H1 (cell line): ENCODE data around the gene LRRC45. TPM values are rescaled to one million over a fixed set of nuclear protein-coding genes. Genes with fewer than 3 reads are reported as not detected.
A peak's percentile ranks its signal among the peaks of the same experiment; 100 is the strongest.

ENCODE experiments used
- ASH2L ChIP-seq: fragments of 200-600, 300-600 bp; sonication (generic); IDR thresholded peaks from one replicate; pipeline ENCODE4 v1.7.1; 2017; ENCODE audit warnings: low read length
- ATF2 ChIP-seq: IDR thresholded peaks from 2 replicates; pipeline ENCODE4 v1.6.1; 2012; ENCODE audit warnings: low read length, inconsistent platforms
- BCL11A ChIP-seq, 2 experiments: IDR thresholded peaks; one replicate each; pipeline ENCODE4 v1.6.1; 2011; ENCODE audit warnings: low read depth in 2 of 2, low read length in 2 of 2, mild to moderate bottlenecking in 2 of 2
- GABPA ChIP-seq: IDR thresholded peaks from 2 replicates; pipeline ENCODE4 v1.6.1; 2011; ENCODE audit warnings: mild to moderate bottlenecking, low read length, moderate library complexity, borderline replicate concordance; ENCODE audit not compliant: insufficient read depth
- GTF2F1 ChIP-seq: IDR thresholded peaks from 2 replicates; pipeline ENCODE4 v1.6.1; 2012; ENCODE audit warnings: low read depth, low read length, improper control_type of control experiment, borderline replicate concordance
- HDAC2 ChIP-seq, 2 experiments: fragments of 300-600 bp in 1 of 2; sonication (generic) in 1 of 2; IDR thresholded peaks; 2 replicates each; pipeline ENCODE4 v1.6.1; 2011 to 2012; ENCODE audit warnings: low read depth in 2 of 2, low read length in 2 of 2, mild to moderate bottlenecking in 2 of 2, moderate library complexity in 2 of 2, borderline replicate concordance in 1 of 2, inconsistent platforms in 1 of 2
- HDAC6 ChIP-seq: IDR thresholded peaks from one replicate; pipeline ENCODE4 v1.7.1; 2012; ENCODE audit warnings: low read depth, mild to moderate bottlenecking, inconsistent platforms, low read length, moderate library complexity
- KDM1A ChIP-seq: fragments of 200-600, 300-600 bp; sonication (generic); IDR thresholded peaks from 2 replicates; pipeline ENCODE4 v1.7.1; 2016; ENCODE audit warnings: mild to moderate bottlenecking, low read length, borderline replicate concordance
- KDM5A ChIP-seq: fragments of 200-600 bp; IDR thresholded peaks from 2 replicates; pipeline ENCODE4 v1.7.1; 2012; ENCODE audit warnings: mild to moderate bottlenecking, low read length, inconsistent platforms, mixed read lengths
- MAFK ChIP-seq: IDR thresholded peaks from 2 replicates; pipeline ENCODE4 v1.6.1; 2012; ENCODE audit warnings: low read depth, mild to moderate bottlenecking, improper control_type of control experiment, low read length
- MAX ChIP-seq: IDR thresholded peaks from 2 replicates; pipeline ENCODE4 v1.6.1; 2012; ENCODE audit warnings: inconsistent platforms
- PHF8 ChIP-seq: fragments of 200-600 bp; sonication (generic); conservative IDR thresholded peaks from 2 replicates; pipeline ENCODE4 v1.7.1; 2012; ENCODE audit warnings: low read depth, mild to moderate bottlenecking, inconsistent platforms, low read length, moderate library complexity
- RAD21 ChIP-seq, 2 experiments: IDR thresholded peaks in 1 of 2; conservative IDR thresholded peaks in 1 of 2; 2 replicates each; pipeline ENCODE4 v1.6.1; 2011; ENCODE audit warnings: low read depth in 2 of 2, low read length in 2 of 2, improper control_type of control experiment in 1 of 2, inconsistent platforms in 1 of 2, mild to moderate bottlenecking in 1 of 2, moderate library complexity in 1 of 2
- RFX5 ChIP-seq: IDR thresholded peaks from 2 replicates; pipeline ENCODE4 v1.6.1; 2011; ENCODE audit warnings: low read depth, low read length, improper control_type of control experiment, borderline replicate concordance
- RNF2 ChIP-seq: fragments of 200-900, 300-1000 bp; sonication (generic); IDR thresholded peaks from 2 replicates; pipeline ENCODE4 v1.7.1; 2016; ENCODE audit warnings: borderline replicate concordance, low read depth, mild to moderate bottlenecking, antibody characterized with exemption, low read length; ENCODE audit not compliant: poor library complexity, severe bottlenecking; ENCODE audit errors: missing control alignments
- RXRA ChIP-seq: IDR thresholded peaks from 2 replicates; pipeline ENCODE4 v1.6.1; 2011; ENCODE audit warnings: low read depth, mild to moderate bottlenecking, low read length, moderate library complexity; ENCODE audit not compliant: insufficient read depth
- SP4 ChIP-seq: IDR thresholded peaks from 2 replicates; pipeline ENCODE4 v1.6.1; 2012; ENCODE audit warnings: low read length, inconsistent platforms
- SUZ12 ChIP-seq: fragments of 200-600 bp; sonication (generic); IDR thresholded peaks from 2 replicates; pipeline ENCODE4 v1.6.1; 2012; ENCODE audit warnings: mild to moderate bottlenecking, inconsistent platforms, low read length, moderate library complexity, mixed read lengths
- TBP ChIP-seq: IDR thresholded peaks from 2 replicates; pipeline ENCODE4 v1.6.1; 2011; ENCODE audit warnings: low read depth, low read length, improper control_type of control experiment
- ZNF274 ChIP-seq: IDR thresholded peaks from 2 replicates; pipeline ENCODE4 v1.7.0; 2012; ENCODE audit warnings: low read length, borderline replicate concordance; ENCODE audit errors: extremely low read depth
- polyA plus RNA-seq, 7 experiments: library from polyadenylated mRNA; depleted of rRNA in 3 of 7; stranded (reverse) in 5 of 7; unstranded in 2 of 7; fragments of >200 nt in 5 of 7; fragments of 200-250 nt in 2 of 7; gene quantifications; 1 replicate in 5 of 7; 2 replicates in 1 of 7; 4 replicates in 1 of 7; pipeline versions ENCODE4 v1.2.1 to v1.2.3, GENCODE V29; 2011 to 2013; ENCODE audit warnings: missing spikeins in 2 of 7, mixed read lengths in 2 of 7
- total RNA-seq: library from RNA; stranded (reverse); fragmentation: NEBNext Ultra II Directional; extraction: Animal tissue kit (Norgen Biotek cat#: 25700); gene quantifications from 2 replicates; pipeline ENCODE4 v1.2.1, GENCODE V29; 2021

LRRC45 gene
- total and polyA plus RNA-seq, 2 of the 8 experiments (the other 6 are each of a cell fraction or from before 2014, with no cell fraction given), result 11.5 to 29.0 TPM

GRCh38 chr17:81977211-81977808 is 45.8 kb upstream of the LRRC45 start, which contains the start of gene ASPSCR1 (continued):
- TF ChIP-seq MAX, result peak; percentile 95
- TF ChIP-seq KDM1A, result no peak
- no peak for TF ChIP-seq RAD21 (IDR thresholded peaks at IDR 0.05 in 1 of 2, conservative IDR thresholded peaks at IDR 0.05 in 1 of 2; ENCODE audit: low read depth in 2 of 2, low read length in 2 of 2)
- TF ChIP-seq ASH2L, result peak; percentile 89
- no peak; the same call in 1 of the 2 replicates for TF ChIP-seq GABPA
- TF ChIP-seq HDAC2 (IDR thresholded peaks at IDR 0.05; ENCODE audit: borderline replicate concordance in 1 of 2, low read depth in 2 of 2, low read length in 2 of 2), result no peak
- TF ChIP-seq RFX5, result no peak
- TF ChIP-seq BCL11A (IDR thresholded peaks at IDR 0.05; ENCODE audit: low read depth in 2 of 2, low read length in 2 of 2), result no peak
- TF ChIP-seq RXRA, result no peak
- TF ChIP-seq GTF2F1, result no peak
- peak; percentile 95 for TF ChIP-seq PHF8
- TF ChIP-seq KDM5A, result peak; percentile 52; the same call in 1 of the 2 replicates
- no peak for TF ChIP-seq MAFK
- TF ChIP-seq SP4, result 0 out of 2 replicates have a peak, but pooled peaks have one; percentile 70
- no peak for TF ChIP-seq ZNF274
- peak; percentile 66; the same call in 1 of the 2 replicates for TF ChIP-seq TBP
- TF ChIP-seq HDAC6, result no peak
- TF ChIP-seq ATF2, result no peak
- peak; percentile 16; the same call in 1 of the 2 replicates for TF ChIP-seq SUZ12
- TF ChIP-seq RNF2, result no peak
